ENCODE measurements around the gene IGF1R.

Gene IGF1R

GRCh38 chr15:98870788-98871187, 222.4 kb downstream of the IGF1R start:
- DNase-seq = no peak

GRCh38 chr15:98872774-98873173, 224.4 kb downstream of the IGF1R start:
- no peak for DNase-seq

GRCh38 chr15:98873441-98874218, 225.3 kb downstream of the IGF1R start:
- DNase-seq = no peak

GRCh38 chr15:98874370-98874769, 226.0 kb downstream of the IGF1R start:
- no peak for DNase-seq

GRCh38 chr15:98874773-98875172, 226.4 kb downstream of the IGF1R start:
- no peak for DNase-seq

- no peak for DNase-seq
These were observed 227.0 kb downstream of the IGF1R start for GRCh38 chr15:98875309-98875708.

GRCh38 chr15:98876451-98877369, 228.4 kb downstream of the IGF1R start:
- no peak for DNase-seq

- no peak for DNase-seq
These were observed 229.8 kb downstream of the IGF1R start for GRCh38 chr15:98878172-98878571.

DNA sequence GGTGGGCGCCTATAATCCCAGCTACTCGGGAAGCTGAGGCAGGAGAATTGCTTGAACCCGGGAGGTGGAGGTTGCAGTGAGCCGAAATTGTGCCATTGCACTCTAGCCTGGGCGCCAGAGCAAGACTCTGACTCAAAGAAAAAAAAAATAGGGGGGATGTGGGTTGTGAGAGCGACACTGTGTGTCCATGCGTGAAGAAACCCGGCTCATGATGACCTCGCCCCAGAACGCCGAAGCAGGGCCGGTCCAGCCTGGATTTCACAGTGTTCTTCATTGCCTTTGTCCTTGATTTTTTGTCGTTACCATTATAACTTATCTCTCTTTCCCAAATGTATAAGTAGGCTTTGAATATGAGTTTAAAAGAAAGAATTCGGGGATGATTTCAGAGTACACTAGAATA, 230.5 kb downstream of the IGF1R start:
- DNase-seq = no peak

GRCh38 chr15:98881526-98882520, 233.5 kb downstream of the IGF1R start:
- peak; percentile 18 for DNase-seq

DNA sequence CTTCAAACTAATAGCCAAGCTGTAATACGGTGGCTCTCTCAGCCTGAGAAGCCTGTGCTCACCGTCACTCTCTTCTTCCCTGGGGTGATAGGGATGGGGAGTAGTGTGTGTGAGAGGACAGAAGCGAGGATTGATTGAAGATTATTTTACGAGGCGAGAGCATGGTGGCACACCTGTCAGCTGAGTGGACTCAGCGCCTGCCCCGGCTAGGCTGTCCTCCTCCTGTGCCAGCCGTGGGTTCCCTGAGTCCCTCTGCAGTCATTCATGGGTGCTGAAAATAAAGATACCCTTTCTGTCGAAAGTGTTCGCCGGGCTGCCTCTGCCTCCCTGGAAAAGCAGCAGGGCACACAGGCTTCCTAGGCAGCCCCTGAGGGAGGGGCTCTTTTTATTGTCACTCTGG, 235.1 kb downstream of the IGF1R start:
- no peak for DNase-seq

DNA sequence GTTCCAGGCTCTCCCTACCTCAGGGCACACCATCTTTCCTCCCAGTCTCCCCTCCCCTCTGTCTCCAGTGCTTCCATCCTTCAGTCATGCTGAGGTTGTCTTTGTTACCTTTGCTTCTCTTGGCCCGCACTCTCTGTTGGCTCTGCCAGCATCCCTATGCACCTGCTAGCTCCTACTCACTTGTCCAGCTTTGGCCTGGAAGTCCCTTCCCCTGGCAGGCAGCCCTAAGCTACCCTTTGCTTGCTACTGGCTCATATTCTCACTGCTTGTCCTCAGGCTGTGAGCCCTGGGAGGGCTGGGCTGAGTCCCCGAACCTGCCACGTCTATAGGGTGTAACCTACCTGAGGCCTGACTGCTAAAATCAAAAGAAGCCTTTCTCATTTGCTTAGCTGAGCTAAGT, 236.6 kb downstream of the IGF1R start:
- peak; percentile 34 for DNase-seq

GRCh38 chr15:98887976-98888375, 239.6 kb downstream of the IGF1R start:
- no peak for DNase-seq

- no peak for DNase-seq
These were observed 240.6 kb downstream of the IGF1R start for GRCh38 chr15:98888820-98889479.

GRCh38 chr15:98889930-98890695, 241.8 kb downstream of the IGF1R start:
- no peak for DNase-seq

- DNase-seq = no peak
These were observed 243.0 kb downstream of the IGF1R start for GRCh38 chr15:98891301-98891700.

DNA sequence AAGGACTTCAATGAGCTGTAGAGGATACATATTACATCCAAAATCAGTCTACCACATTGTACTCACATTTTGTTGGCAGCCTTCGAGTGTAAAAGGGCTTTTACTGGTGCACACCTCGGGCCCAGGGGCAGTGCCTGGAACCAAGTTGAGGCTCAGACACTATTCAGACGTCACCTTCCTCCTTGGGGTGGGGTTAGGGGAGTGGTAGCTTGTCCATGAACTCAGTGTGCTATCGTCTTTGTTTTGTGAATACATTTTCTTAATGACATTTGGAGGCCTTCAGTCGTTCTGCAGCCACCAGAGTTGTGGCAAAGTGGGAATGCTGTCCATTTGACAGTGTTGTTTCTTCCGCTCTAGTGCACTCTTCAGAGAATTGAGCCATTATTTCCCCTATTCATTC, 245.1 kb downstream of the IGF1R start:
- DNase-seq = no peak

- no peak for DNase-seq
These were observed 246.0 kb downstream of the IGF1R start for GRCh38 chr15:98894312-98894711.

DNA sequence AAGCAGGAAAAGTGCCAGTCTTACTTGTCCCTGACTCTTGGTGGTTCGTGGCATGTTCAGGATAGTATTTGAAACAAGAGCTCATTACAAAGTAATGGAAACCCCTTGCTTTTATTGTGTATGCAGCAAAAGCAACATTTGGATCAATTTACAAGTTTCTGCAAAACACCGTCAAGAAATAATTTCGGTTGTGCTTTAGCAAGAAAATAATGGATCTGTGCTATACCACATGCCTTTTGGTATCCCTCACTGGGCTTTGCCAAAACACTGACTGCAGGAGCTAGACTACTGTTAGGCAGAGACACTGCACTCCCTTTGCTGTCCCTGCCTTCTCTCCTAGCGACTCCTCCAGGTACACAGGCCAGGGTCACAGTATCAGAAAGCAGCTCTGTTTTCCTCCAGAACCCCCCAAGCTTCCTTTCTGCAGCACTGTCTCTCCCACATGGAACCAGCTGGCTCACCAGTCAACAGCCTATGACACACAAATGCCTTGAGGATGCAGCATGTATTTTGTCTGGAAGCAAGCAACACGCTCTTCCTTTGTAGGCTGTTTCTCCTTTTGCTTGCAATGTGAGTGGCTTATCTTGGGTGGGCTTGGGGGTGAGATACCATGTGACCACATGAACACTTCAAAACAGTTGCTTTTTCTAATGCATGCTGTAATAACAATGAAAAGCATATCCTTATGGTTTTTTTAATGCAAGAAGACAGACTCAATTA, 247.8 kb downstream of the IGF1R start:
- no peak for DNase-seq

Data from NCI-H2029 (cell line).